ENCODE measurements around the gene CCNL1.

Gene CCNL1

GRCh38 chr3:157099326-157100095 lies 60.4 kb downstream of the CCNL1 start:
- TF ChIP-seq Cebpa-rat (IDR thresholded peaks at IDR 0.05), result no peak
- no peak overlapping the region for H3K4me2 ChIP-seq

GRCh38 chr3:157098823-157099185 lies 61.1 kb downstream of the CCNL1 start:
- H3K9ac ChIP-seq, result no peak overlapping the region
- no peak overlapping the region for H3K27ac ChIP-seq
- H3K27me3 ChIP-seq, result no peaks in the 10 kb centered on the region
- no peaks in the 10 kb centered on the region for H3K4me1 ChIP-seq
- no peaks in the 10 kb centered on the region for H3K36me3 ChIP-seq
- no peaks in the 10 kb centered on the region for H4K20me1 ChIP-seq
- no peak overlapping the region for H3K4me3 ChIP-seq
- H3K4me2 ChIP-seq, result no peak overlapping the region
- H3K9me3 ChIP-seq, result no peaks in the 10 kb centered on the region
- no peak for TF ChIP-seq Cebpa-rat (IDR thresholded peaks at IDR 0.05)

More at GRCh38 chr3:157099326-157100095, 60.4 kb downstream of the CCNL1 start:
- Histone ChIP-seq H3K27ac (no peak overlapping the region), H3K27me3 (no peaks in the 10 kb centered on the region), H3K36me3 (no peaks in the 10 kb centered on the region), H3K4me3 (no peak overlapping the region), H4K20me1 (no peaks in the 10 kb centered on the region), H3K9ac (no peak overlapping the region), H3K4me1 (no peaks in the 10 kb centered on the region), H3K9me3 (no peaks in the 10 kb centered on the region)

GRCh38 chr3:157098121-157098822 lies 61.7 kb downstream of the CCNL1 start:
- H3K36me3 ChIP-seq, result no peaks in the 10 kb centered on the region
- TF ChIP-seq Cebpa-rat (IDR thresholded peaks at IDR 0.05), result no peak
- H3K27ac ChIP-seq, result no peak overlapping the region
- no peak overlapping the region for H3K4me3 ChIP-seq
- no peaks in the 10 kb centered on the region for H4K20me1 ChIP-seq
- H3K27me3 ChIP-seq, result no peaks in the 10 kb centered on the region
- H3K9ac ChIP-seq, result no peak overlapping the region
- no peaks in the 10 kb centered on the region for H3K9me3 ChIP-seq
- no peaks in the 10 kb centered on the region for H3K4me1 ChIP-seq
- no peak overlapping the region for H3K4me2 ChIP-seq
